Measurements from ENCODE around the gene SPON1. TPM values are rescaled to one million over a fixed set of nuclear protein-coding genes. Genes with fewer than 3 reads are reported as not detected.

The SPON1 gene
- total and polyA plus RNA-seq, 2 experiments from 2014 or later, result 2.4 to 5.4 TPM

DNA sequence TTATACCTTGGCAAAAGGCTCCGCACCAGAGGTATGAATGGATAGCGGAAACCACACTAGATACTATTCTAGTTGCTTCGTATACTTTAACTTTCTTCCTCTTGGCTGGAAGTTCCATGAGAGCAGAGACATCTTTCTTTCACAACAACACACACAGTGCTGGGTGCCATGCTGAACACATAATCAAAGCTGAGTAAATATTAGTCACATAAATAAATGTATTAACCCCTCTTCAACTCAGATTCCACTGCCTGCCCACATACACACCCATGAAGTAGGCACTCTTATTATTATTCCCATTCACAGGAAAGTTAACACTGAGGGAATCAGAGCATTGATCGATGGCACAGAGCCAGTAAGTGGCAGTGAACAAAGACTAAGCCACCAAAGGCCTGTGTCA, 35.4 kb downstream of the SPON1 start:
- no peak overlapping the region for H3K9ac ChIP-seq
- H3K36me3 ChIP-seq (ENCODE audit: low read depth), result no peaks in the 10 kb centered on the region
- H3K9me2 ChIP-seq (ENCODE audit: insufficient read depth), result no peaks in the 10 kb centered on the region
- H2AFZ ChIP-seq, result no peak overlapping the region
- no peaks in the 10 kb centered on the region for H3K79me2 ChIP-seq (ENCODE audit: insufficient read depth)
- no peaks in the 10 kb centered on the region for H3K4me1 ChIP-seq (ENCODE audit: insufficient read depth)
- in situ Hi-C loops (cut with MboI), result no loop called here
- WGBS, 2 experiments (ENCODE audit: low coverage in 1 of 2, low lambda C conversion rate in 2 of 2, missing lambda C conversion rate in 2 of 2), result 87 to 88% methylated on average over 4 of the region's 4 CpGs
- H3K4me2 ChIP-seq (ENCODE audit: unreplicated experiment), result no peak overlapping the region
- no peaks in the 10 kb centered on the region for H3K9me3 ChIP-seq (ENCODE audit: low read depth)
- no peaks in the 10 kb centered on the region for H3K27me3 ChIP-seq (replicated peaks; ENCODE audit: insufficient read depth)
- no peak overlapping the region for H3K27ac ChIP-seq
- no peaks in the 10 kb centered on the region for H3F3A ChIP-seq (ENCODE audit: insufficient read depth)
- TF ChIP-seq EZH2 (IDR thresholded peaks at IDR 0.05; ENCODE audit: insufficient read depth, poor library complexity, severe bottlenecking), result no peak
- no peak for TF ChIP-seq EZH2phosphoT487 (IDR thresholded peaks at IDR 0.05; ENCODE audit: insufficient read depth, low read depth)
- DNase-seq, result no peak
- H4K20me1 ChIP-seq (ENCODE audit: insufficient read depth), result no peaks in the 10 kb centered on the region
- H3K4me3 ChIP-seq, result no peak overlapping the region

DNA sequence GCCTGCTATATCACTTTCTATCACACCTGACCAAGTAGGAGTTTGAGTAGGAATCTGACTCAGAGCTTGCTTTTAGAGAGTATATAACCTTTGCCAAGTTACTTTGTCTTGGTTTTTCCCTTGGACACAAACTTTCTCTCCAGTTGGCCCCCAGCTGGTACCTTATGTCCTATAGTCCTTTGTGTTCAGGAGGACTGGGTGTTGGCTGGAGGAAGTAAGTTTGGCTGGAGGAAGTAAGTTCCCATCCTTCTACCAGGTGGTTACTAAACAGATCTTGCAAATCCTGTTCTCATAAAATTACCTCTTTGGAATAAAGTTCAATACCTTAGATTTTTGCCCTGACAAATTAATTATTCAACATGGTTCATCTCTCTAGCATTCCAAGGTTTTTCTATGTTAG, 37.2 kb downstream of the SPON1 start:
- H3F3A ChIP-seq (ENCODE audit: insufficient read depth), result no peaks in the 10 kb centered on the region
- in situ Hi-C loops (cut with MboI), result no loop called here
- TF ChIP-seq EZH2 (IDR thresholded peaks at IDR 0.05; ENCODE audit: insufficient read depth, poor library complexity, severe bottlenecking) (no peak), EZH2phosphoT487 (IDR thresholded peaks at IDR 0.05; ENCODE audit: insufficient read depth, low read depth) (no peak)

DNA sequence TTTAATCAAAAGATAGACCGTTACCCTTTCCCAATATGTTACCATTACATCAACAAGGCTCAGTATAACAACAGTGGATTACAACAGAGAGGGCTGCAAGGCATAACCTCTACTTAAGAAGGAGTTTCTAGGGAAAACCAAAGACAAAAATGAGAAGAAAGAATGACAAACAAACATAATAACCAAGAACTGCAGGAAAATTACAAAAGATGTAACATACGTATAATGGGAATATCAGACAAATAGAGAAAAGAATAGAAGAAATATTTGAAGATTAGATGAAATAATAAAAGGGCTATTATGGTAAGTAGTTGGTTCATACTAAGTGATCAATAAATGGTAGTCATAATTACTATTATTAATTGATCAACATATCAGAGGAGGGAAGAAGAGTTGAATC, 39.1 kb downstream of the SPON1 start:
- Histone ChIP-seq H3K9ac (no peak overlapping the region), H3K36me3 (ENCODE audit: low read depth) (no peaks in the 10 kb centered on the region), H3K4me1 (ENCODE audit: insufficient read depth) (no peaks in the 10 kb centered on the region), H3K27ac (no peak overlapping the region), H3K9me3 (ENCODE audit: low read depth) (no peaks in the 10 kb centered on the region), H3K79me2 (ENCODE audit: insufficient read depth) (no peaks in the 10 kb centered on the region), H2AFZ (no peak overlapping the region), H3K27me3 (replicated peaks; ENCODE audit: insufficient read depth) (no peaks in the 10 kb centered on the region; the same call in 1 of the 2 replicates), H3K4me3 (no peak overlapping the region), H3K9me2 (ENCODE audit: insufficient read depth) (no peaks in the 10 kb centered on the region), H4K20me1 (ENCODE audit: insufficient read depth) (no peaks in the 10 kb centered on the region), H3F3A (ENCODE audit: insufficient read depth) (no peaks in the 10 kb centered on the region), H3K4me2 (ENCODE audit: unreplicated experiment) (no peak overlapping the region)
- TF ChIP-seq EZH2phosphoT487 (IDR thresholded peaks at IDR 0.05; ENCODE audit: insufficient read depth, low read depth) (no peak), EZH2 (IDR thresholded peaks at IDR 0.05; ENCODE audit: insufficient read depth, poor library complexity, severe bottlenecking) (no peak)
- DNase-seq, result no peak
- in situ Hi-C loops (cut with MboI), result no loop called here
- WGBS, 2 experiments (ENCODE audit: low coverage in 1 of 2, low lambda C conversion rate in 2 of 2, missing lambda C conversion rate in 2 of 2), result 86 to 91% methylated on average over 2 of the region's 2 CpGs

More for the DNA sequence above, 37.2 kb downstream of the SPON1 start:
- H3K4me3 ChIP-seq, result no peak overlapping the region
- no peak overlapping the region for H3K4me2 ChIP-seq (ENCODE audit: unreplicated experiment)
- H2AFZ ChIP-seq, result no peak overlapping the region
- no peaks in the 10 kb centered on the region for H3K9me3 ChIP-seq (ENCODE audit: low read depth)
- H3K36me3 ChIP-seq (ENCODE audit: low read depth), result no peaks in the 10 kb centered on the region
- H3K27ac ChIP-seq, result no peak overlapping the region
- no peaks in the 10 kb centered on the region for H3K4me1 ChIP-seq (ENCODE audit: insufficient read depth)
- no peaks in the 10 kb centered on the region for H4K20me1 ChIP-seq (ENCODE audit: insufficient read depth)
- H3K9me2 ChIP-seq (ENCODE audit: insufficient read depth), result no peaks in the 10 kb centered on the region
- no peak overlapping the region for H3K9ac ChIP-seq
- no peak for DNase-seq
- no peaks in the 10 kb centered on the region for H3K79me2 ChIP-seq (ENCODE audit: insufficient read depth)
- H3K27me3 ChIP-seq (replicated peaks; ENCODE audit: insufficient read depth), result no peaks in the 10 kb centered on the region

GRCh38 chr11:14007566-14007965, 45.0 kb downstream of the SPON1 start:
- WGBS, 2 experiments (ENCODE audit: low coverage in 1 of 2, low lambda C conversion rate in 2 of 2, missing lambda C conversion rate in 2 of 2), result 71 to 79% methylated on average over 6 of the region's 6 CpGs
- Histone ChIP-seq H3K36me3 (ENCODE audit: low read depth) (no peaks in the 10 kb centered on the region), H4K20me1 (ENCODE audit: insufficient read depth) (no peaks in the 10 kb centered on the region), H3K27me3 (replicated peaks; ENCODE audit: insufficient read depth) (no peaks in the 10 kb centered on the region; the same call in 1 of the 2 replicates), H3K27ac (no peak overlapping the region), H3K79me2 (ENCODE audit: insufficient read depth) (no peaks in the 10 kb centered on the region), H3K4me3 (no peak overlapping the region), H3K9ac (no peak overlapping the region), H3F3A (ENCODE audit: insufficient read depth) (no peaks in the 10 kb centered on the region), H3K4me1 (ENCODE audit: insufficient read depth) (no peaks in the 10 kb centered on the region), H3K9me2 (ENCODE audit: insufficient read depth) (no peaks in the 10 kb centered on the region), H2AFZ (no peak overlapping the region), H3K9me3 (ENCODE audit: low read depth) (no peaks in the 10 kb centered on the region), H3K4me2 (ENCODE audit: unreplicated experiment) (no peak overlapping the region)
- in situ Hi-C loops (cut with MboI), result no loop called here
- no peak for TF ChIP-seq EZH2 (IDR thresholded peaks at IDR 0.05; ENCODE audit: insufficient read depth, poor library complexity, severe bottlenecking)
- TF ChIP-seq EZH2phosphoT487 (IDR thresholded peaks at IDR 0.05; ENCODE audit: insufficient read depth, low read depth), result no peak
- DNase-seq, result no peak

GRCh38 chr11:14010665-14011064, 48.1 kb downstream of the SPON1 start:
- Histone ChIP-seq H3K36me3 (ENCODE audit: low read depth) (no peaks in the 10 kb centered on the region), H3K4me3 (no peak overlapping the region), H3K79me2 (ENCODE audit: insufficient read depth) (no peaks in the 10 kb centered on the region), H2AFZ (no peak overlapping the region), H3K9me3 (ENCODE audit: low read depth) (no peaks in the 10 kb centered on the region), H3K27ac (no peak overlapping the region), H4K20me1 (ENCODE audit: insufficient read depth) (no peaks in the 10 kb centered on the region), H3F3A (ENCODE audit: insufficient read depth) (no peaks in the 10 kb centered on the region), H3K4me2 (ENCODE audit: unreplicated experiment) (no peak overlapping the region), H3K4me1 (ENCODE audit: insufficient read depth) (peaks cover 11% of the 10 kb centered on the region), H3K9me2 (ENCODE audit: insufficient read depth) (no peaks in the 10 kb centered on the region), H3K9ac (no peak overlapping the region), H3K27me3 (replicated peaks; ENCODE audit: insufficient read depth) (no peaks in the 10 kb centered on the region)
- TF ChIP-seq EZH2phosphoT487 (IDR thresholded peaks at IDR 0.05; ENCODE audit: insufficient read depth, low read depth) (no peak), EZH2 (IDR thresholded peaks at IDR 0.05; ENCODE audit: insufficient read depth, poor library complexity, severe bottlenecking) (no peak)
- in situ Hi-C loops (cut with MboI), result no loop called here
- DNase-seq, result no peak
- 59 to 68% methylated on average over 3 of the region's 3 CpGs for WGBS, 2 experiments (ENCODE audit: low coverage in 1 of 2, low lambda C conversion rate in 2 of 2, missing lambda C conversion rate in 2 of 2)

Measured in GM23248 (cell line).